AG09319 (cell line): ENCODE measurements around the gene FXYD5.
A peak's percentile ranks its signal among the peaks of the same experiment; 100 is the strongest.

Experiments used
- DNase-seq: peaks from one replicate; pipeline ENCODE4 v3.0.0-alpha.2; 2010; ENCODE audit warnings: low read depth; ENCODE audit errors: extremely low read depth
- CTCF ChIP-seq: IDR thresholded peaks from 2 replicates; pipeline ENCODE4 v1.5.1; 2011; ENCODE audit warnings: low read depth, mild to moderate bottlenecking, inconsistent platforms, low read length, moderate library complexity

FXYD5 gene

GRCh38 chr19:35120898-35121297 lies 33.6 kb upstream of the FXYD5 start:
- no peak for DNase-seq
- TF ChIP-seq CTCF: no peak

GRCh38 chr19:35122687-35123551 lies 31.6 kb upstream of the FXYD5 start:
- no peak for DNase-seq

GRCh38 chr19:35123573-35123972 lies 31.0 kb upstream of the FXYD5 start:
- no peak for TF ChIP-seq CTCF
- DNase-seq: no peak

More at GRCh38 chr19:35122687-35123551, 31.6 kb upstream of the FXYD5 start:
- no peak for TF ChIP-seq CTCF

- no peak for TF ChIP-seq CTCF
- peak; percentile 81 for DNase-seq
Measured at GRCh38 chr19:35124098-35125060, 30.2 kb upstream of the FXYD5 start.

GRCh38 chr19:35125270-35125717 lies 29.2 kb upstream of the FXYD5 start:
- TF ChIP-seq CTCF: no peak
- DNase-seq: no peak

GRCh38 chr19:35125749-35126623 lies 28.5 kb upstream of the FXYD5 start:
- no peak for DNase-seq
- TF ChIP-seq CTCF: no peak
